ENCODE data around the gene ATP8B4.
A peak's percentile ranks its signal among the peaks of the same experiment; 100 is the strongest.
"Not testable (repeated sequence)": the region's sequence is repeated elsewhere in the genome, so short reads cannot be mapped to it uniquely, and the experiment has no call there.

The ATP8B4 gene

DNA sequence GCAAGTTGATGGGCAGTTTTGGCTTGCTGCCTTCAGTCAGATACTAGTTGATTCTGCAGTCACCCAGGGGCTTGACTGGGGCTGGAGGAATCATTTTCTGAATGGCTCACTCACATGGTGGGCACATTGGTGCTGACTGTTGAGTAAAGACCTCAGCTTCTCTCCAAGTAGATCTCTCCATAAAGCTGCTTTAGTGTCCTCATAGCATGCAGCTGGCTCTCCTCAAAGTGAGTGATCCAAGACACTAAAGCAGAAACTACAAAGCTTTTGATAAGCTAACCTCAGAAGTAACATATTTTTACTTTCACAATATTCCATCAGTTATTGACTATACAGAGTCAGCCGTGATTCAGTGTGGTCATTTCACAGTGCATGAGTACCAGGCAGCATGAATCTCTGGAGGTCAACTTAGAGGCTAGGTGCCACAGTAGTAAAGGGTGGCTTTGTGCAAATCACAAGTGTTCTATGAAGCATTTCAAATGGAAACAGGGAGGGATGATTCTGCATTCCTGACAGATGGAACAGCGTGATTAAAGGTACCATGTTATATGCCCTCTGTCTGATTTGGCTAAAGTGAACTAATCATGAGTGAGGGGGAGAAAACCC lies 24.3 kb upstream of the ATP8B4 start:
- H3K36me3 ChIP-seq, result no peaks in the 10 kb centered on the region
- H3K27ac ChIP-seq, result peak overlapping the region in 2 of 11 experiments; percentile 2 to 3; a peak in 1 of 22 replicates
- H3K9me3 ChIP-seq (replicated peaks in 1 of 11), result peaks cover 0 to 14% (median 0%) of the 10 kb centered on the region in 11 experiments; a peak in 7 of 22 replicates
- peaks cover 0 to 65% (median 19%) of the 10 kb centered on the region in 10 experiments; a peak in 14 of 20 replicates for H3K4me1 ChIP-seq
- no peak overlapping the region for H3K9ac ChIP-seq
- TF ChIP-seq Cebpa-rat (IDR thresholded peaks at IDR 0.05), result no peak
- H3K27me3 ChIP-seq, result no peaks in the 10 kb centered on the region
- H4K20me1 ChIP-seq, result no peaks in the 10 kb centered on the region
- H3K4me3 ChIP-seq, result no peak overlapping the region
- H3K4me2 ChIP-seq, result peak overlapping the region in 2 of 11 experiments; percentile 14 to 15; a peak in 2 of 22 replicates

DNA sequence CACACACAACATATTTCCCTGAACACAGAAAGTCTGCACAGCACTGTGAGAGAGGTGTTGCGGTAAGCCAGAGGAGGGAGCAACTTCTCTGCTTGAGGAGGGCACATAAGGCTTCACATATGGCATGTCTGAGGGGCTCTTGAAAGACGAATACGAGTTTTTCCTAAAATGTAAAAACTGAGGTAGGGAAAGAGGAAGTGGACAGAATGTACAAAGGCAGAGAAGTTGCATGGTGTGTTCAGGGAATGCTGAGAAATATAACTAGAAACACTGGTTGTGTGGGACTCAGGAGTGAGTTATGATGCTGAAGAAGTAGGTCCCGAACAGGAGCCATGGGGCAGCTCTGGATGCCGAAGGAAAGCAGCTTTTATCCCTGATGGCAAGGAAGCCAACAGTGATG lies 22.8 kb upstream of the ATP8B4 start:
- Histone ChIP-seq H3K4me2 (peak overlapping the region in 2 of 11 experiments; percentile 22 to 23; a peak in 1 of 22 replicates), H3K36me3 (no peaks in the 10 kb centered on the region), H3K9ac (no peak overlapping the region), H4K20me1 (no peaks in the 10 kb centered on the region), H3K27ac (no peak overlapping the region), H3K4me3 (no peak overlapping the region), H3K4me1 (peaks cover 0 to 73% (median 17%) of the 10 kb centered on the region in 10 experiments; a peak in 14 of 20 replicates), H3K27me3 (no peaks in the 10 kb centered on the region), H3K9me3 (replicated peaks in 1 of 11) (peaks cover 0 to 20% (median 0%) of the 10 kb centered on the region in 11 experiments; a peak in 7 of 22 replicates)
- TF ChIP-seq Cebpa-rat (IDR thresholded peaks at IDR 0.05), result no peak

- no peak overlapping the region for H3K9ac ChIP-seq
- no peaks in the 10 kb centered on the region for H3K27me3 ChIP-seq
- no peak overlapping the region for H3K4me3 ChIP-seq
- peak overlapping the region in 3 of 11 experiments; percentile 3 to 6 (median 3); a peak in 1 of 22 replicates for H3K4me2 ChIP-seq
- no peak overlapping the region; a peak in 1 of 22 replicates for H3K27ac ChIP-seq
- no peaks in the 10 kb centered on the region for H3K36me3 ChIP-seq
- H4K20me1 ChIP-seq, result no peaks in the 10 kb centered on the region
- H3K9me3 ChIP-seq (replicated peaks in 1 of 11), result peaks cover 0 to 20% (median 0%) of the 10 kb centered on the region in 11 experiments; a peak in 7 of 22 replicates
- peaks cover 0 to 73% (median 19%) of the 10 kb centered on the region in 10 experiments; a peak in 15 of 20 replicates for H3K4me1 ChIP-seq
- TF ChIP-seq Cebpa-rat (IDR thresholded peaks at IDR 0.05), result no peak
These were observed 21.9 kb upstream of the ATP8B4 start for GRCh38 chr15:50140983-50141382.

DNA sequence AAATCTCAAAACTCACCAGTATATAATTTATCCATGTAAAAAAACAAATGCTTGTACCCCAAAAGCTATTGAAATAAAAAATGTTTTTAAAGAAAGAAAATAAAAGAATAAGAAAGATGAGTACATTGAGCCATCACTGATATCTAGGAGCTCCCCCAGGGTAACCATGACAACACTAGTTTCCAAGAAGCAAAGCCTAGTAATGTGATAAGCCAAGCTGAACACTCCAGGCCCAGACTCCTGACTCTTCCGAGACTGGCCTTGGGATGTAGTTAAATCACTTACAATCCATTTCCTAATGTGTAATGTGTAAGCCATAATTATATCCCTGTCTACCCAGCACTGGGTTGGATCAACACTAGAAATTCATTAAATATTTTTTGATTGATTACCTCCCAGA lies 21.1 kb upstream of the ATP8B4 start:
- Histone ChIP-seq H3K9ac (no peak overlapping the region), H3K4me3 (no peak overlapping the region), H3K4me1 (peaks cover 3 to 75% (median 28%) of the 10 kb centered on the region in 10 experiments; a peak in 19 of 20 replicates), H3K9me3 (replicated peaks in 1 of 11) (peaks cover 0 to 20% (median 0%) of the 10 kb centered on the region in 11 experiments; a peak in 7 of 22 replicates), H3K27me3 (no peaks in the 10 kb centered on the region), H3K27ac (no peak overlapping the region), H3K36me3 (no peaks in the 10 kb centered on the region), H4K20me1 (no peaks in the 10 kb centered on the region), H3K4me2 (peak overlapping the region in 2 of 11 experiments; percentile 36 to 48; a peak in 3 of 22 replicates)
- no peak for TF ChIP-seq Cebpa-rat (IDR thresholded peaks at IDR 0.05)

DNA sequence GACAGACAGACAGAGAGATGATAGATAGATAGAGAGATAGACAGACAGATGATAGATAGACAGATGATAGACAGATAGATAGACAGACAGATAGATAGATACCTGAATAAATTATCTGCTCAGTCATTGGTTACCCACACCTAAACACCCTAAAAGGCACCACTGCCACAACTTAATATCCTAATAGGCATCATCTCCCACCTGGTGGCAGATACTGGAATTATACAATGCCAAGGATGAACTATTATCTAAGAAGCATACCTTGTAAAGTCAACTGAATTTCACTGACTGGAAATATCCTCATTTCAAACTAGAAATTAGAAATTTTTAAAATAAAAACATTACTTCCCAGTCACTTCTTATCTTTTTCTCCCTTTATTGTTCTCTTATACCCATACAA lies 19.4 kb upstream of the ATP8B4 start:
- Histone ChIP-seq H3K9me3 (replicated peaks in 1 of 11) (peaks cover 0 to 8% (median 0%) of the 10 kb centered on the region in 11 experiments; a peak in 1 of 22 replicates), H3K36me3 (no peaks in the 10 kb centered on the region), H3K9ac (no peak overlapping the region), H3K4me1 (peaks cover 14 to 78% (median 36%) of the 10 kb centered on the region in 10 experiments), H3K27me3 (no peaks in the 10 kb centered on the region), H4K20me1 (no peaks in the 10 kb centered on the region), H3K4me3 (no peak overlapping the region), H3K4me2 (no peak overlapping the region), H3K27ac (no peak overlapping the region)
- no peak for TF ChIP-seq Cebpa-rat (IDR thresholded peaks at IDR 0.05)

DNA sequence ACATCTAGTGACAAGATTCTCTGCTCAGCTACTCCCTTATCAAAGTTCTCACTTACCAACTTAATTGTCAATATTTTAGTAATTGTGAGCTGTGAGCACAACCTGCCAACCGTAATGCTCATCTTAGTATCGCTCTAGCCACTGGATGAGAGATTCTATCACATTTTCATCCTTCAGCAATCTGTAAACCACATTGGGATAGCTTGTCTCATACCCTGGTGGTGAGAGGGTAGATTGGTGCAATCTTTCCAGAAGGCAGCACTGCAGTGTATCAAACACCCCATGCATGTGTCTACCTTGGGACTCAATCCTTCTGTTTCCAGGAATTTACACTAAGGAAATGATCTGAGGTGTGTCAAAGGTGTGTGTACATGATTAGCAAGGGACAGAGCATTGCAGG lies 18.9 kb upstream of the ATP8B4 start:
- H3K4me1 ChIP-seq, result peaks cover 14 to 78% (median 39%) of the 10 kb centered on the region in 10 experiments
- H3K9me3 ChIP-seq (replicated peaks in 1 of 11), result 0 out of 22 replicates have a peak, but pooled peaks cover 0 to 6% (median 0%) of the 10 kb centered on the region in 11 experiments
- H3K36me3 ChIP-seq, result no peaks in the 10 kb centered on the region
- no peak for TF ChIP-seq Cebpa-rat (IDR thresholded peaks at IDR 0.05)
- no peak overlapping the region for H3K27ac ChIP-seq
- H3K9ac ChIP-seq, result no peak overlapping the region
- no peak overlapping the region for H3K4me3 ChIP-seq
- H3K27me3 ChIP-seq, result no peaks in the 10 kb centered on the region
- no peaks in the 10 kb centered on the region for H4K20me1 ChIP-seq
- H3K4me2 ChIP-seq, result 0 out of 22 replicates have a peak overlapping the region, but pooled peaks of 1 of the 11 experiments have one; percentile 71

DNA sequence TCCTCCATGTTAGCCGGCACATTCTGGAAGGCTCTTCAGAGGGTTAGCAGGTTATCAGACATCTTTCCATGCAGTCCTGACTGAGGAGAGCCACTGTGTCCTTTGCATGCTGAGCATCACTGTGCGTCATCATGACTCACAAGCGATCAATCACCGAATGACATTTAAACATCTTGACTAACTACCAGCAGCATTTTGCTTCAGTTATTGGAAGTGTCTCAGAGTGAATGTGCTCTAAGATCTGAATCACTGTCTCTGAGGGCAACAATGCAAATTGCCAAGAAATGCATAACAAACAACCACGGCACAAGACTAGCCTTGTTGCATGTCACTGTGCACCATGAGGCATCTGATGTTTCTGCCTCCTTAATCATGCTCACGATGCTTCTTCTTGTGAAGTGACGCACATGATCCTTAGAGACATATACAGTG lies 18.3 kb upstream of the ATP8B4 start:
- TF ChIP-seq Cebpa-rat (IDR thresholded peaks at IDR 0.05), result no peak
- Histone ChIP-seq H3K36me3 (no peaks in the 10 kb centered on the region), H3K4me1 (peaks cover 14 to 73% (median 39%) of the 10 kb centered on the region in 10 experiments), H3K9me3 (replicated peaks in 1 of 11) (peaks cover 0 to 6% (median 0%) of the 10 kb centered on the region in 11 experiments; a peak in 1 of 22 replicates), H3K4me2 (peak overlapping the region in 4 of 11 experiments; percentile 71 to 91 (median 80); a peak in 5 of 22 replicates), H3K4me3 (no peak overlapping the region), H3K27ac (no peak overlapping the region), H3K27me3 (no peaks in the 10 kb centered on the region), H4K20me1 (no peaks in the 10 kb centered on the region), H3K9ac (no peak overlapping the region)

- H3K36me3 ChIP-seq, result no peaks in the 10 kb centered on the region
- peak overlapping the region; percentile 62 to 94 (median 84) for H3K27ac ChIP-seq
- no peaks in the 10 kb centered on the region for H3K27me3 ChIP-seq
- no peak for TF ChIP-seq Cebpa-rat (IDR thresholded peaks at IDR 0.05)
- H4K20me1 ChIP-seq, result no peaks in the 10 kb centered on the region
- peak overlapping the region in 9 of 11 experiments; percentile 19 to 80 (median 69); a peak in 16 of 22 replicates for H3K9ac ChIP-seq
- peak overlapping the region in 1 of 10 experiments; percentile 25; a peak in 2 of 20 replicates for H3K4me3 ChIP-seq
- peaks cover 14 to 57% (median 35%) of the 10 kb centered on the region in 10 experiments for H3K4me1 ChIP-seq
- H3K9me3 ChIP-seq (replicated peaks in 1 of 11), result peaks cover 0 to 12% (median 0%) of the 10 kb centered on the region in 11 experiments; a peak in 1 of 22 replicates
- peak overlapping the region; percentile 28 to 91 (median 71); a peak in 19 of 22 replicates for H3K4me2 ChIP-seq
These were observed 16.1 kb upstream of the ATP8B4 start for GRCh38 chr15:50135031-50135551.

DNA sequence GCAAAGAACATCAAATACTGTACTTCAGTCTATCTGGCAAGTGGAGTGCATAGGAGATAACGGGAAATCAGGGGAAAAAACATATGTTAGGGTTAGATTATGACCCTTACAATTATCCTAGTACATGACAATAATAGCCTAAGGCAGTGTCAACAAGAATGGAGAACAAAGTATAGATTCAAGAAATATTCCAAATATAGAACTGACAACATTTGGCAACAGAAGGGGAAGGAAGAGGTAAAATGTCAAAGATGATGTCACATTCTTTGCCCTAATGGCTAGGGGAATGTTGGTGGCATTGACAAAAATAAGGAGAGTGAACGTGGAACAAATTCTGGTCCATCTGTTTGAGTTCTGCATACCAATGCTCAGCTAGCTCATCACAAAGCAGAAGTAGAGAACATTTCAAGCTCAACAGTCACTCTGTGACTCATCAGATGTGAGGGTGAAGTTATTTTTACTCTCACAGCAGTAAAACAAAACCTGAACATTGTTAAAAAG lies 15.5 kb upstream of the ATP8B4 start:
- Histone ChIP-seq H3K4me1 (peaks cover 14 to 52% (median 35%) of the 10 kb centered on the region in 10 experiments), H3K27me3 (no peaks in the 10 kb centered on the region), H3K36me3 (no peaks in the 10 kb centered on the region), H3K9me3 (replicated peaks in 1 of 11) (peaks cover 0 to 12% (median 0%) of the 10 kb centered on the region in 11 experiments; a peak in 1 of 22 replicates), H4K20me1 (no peaks in the 10 kb centered on the region), H3K9ac (peak overlapping the region in 9 of 11 experiments; percentile 40 to 80 (median 69); a peak in 16 of 22 replicates), H3K4me3 (peak overlapping the region in 1 of 10 experiments; percentile 25; a peak in 1 of 20 replicates), H3K4me2 (peak overlapping the region; percentile 28 to 91 (median 71); a peak in 21 of 22 replicates), H3K27ac (peak overlapping the region; percentile 62 to 94 (median 84))
- TF ChIP-seq Cebpa-rat (IDR thresholded peaks at IDR 0.05), result no peak

DNA sequence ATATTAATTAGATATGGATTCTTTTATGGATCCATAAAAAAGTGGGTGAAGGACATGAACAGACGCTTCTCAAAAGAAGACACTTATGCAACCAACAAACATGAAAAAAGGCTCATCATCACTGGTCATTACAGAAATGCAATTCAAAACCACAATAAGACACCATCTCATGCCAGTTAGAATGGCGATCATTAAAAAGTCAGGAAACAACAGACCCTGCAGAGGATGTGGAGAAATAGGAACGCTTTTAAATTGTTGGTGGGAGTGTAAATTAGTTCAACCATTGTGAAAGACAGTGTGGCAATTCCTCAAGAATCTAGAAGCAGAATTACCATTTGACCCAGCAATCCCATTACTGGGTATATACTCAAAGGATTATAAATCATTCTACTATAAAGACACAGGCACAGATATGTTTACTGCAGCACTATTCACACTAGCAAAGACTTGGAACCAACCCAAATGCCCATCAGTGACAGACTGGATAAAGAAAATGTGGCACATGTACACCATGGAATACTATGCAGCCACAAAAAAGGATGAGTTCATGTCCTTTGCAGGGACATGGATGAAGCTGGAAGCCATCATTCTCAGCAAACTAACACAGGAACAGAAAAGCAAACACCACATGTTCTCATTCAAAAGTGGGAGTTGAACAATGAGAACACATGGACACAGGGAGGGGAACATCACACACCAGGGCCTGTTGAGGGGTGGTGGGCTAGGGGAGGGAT lies 13.4 kb upstream of the ATP8B4 start:
- H3K27ac ChIP-seq, H3K4me3 ChIP-seq, H3K4me2 ChIP-seq, H4K20me1 ChIP-seq, H3K27me3 ChIP-seq, H3K9ac ChIP-seq, H3K36me3 ChIP-seq: not testable (repeated sequence)
- Histone ChIP-seq H3K9me3 (replicated peaks in 1 of 11) (peaks cover 0 to 10% (median 0%) of the 10 kb centered on the region in 11 experiments; a peak in 1 of 22 replicates), H3K4me1 (peaks cover 14 to 55% (median 35%) of the 10 kb centered on the region in 10 experiments)

Data from BLaER1 treated with 17β-estradiol and CSF1 and Interleukin-3, amounts not matched to agents 10 nM and 100 nM (cell line).